Measurements from ENCODE around the gene PGA3.
"Not testable (repeated sequence)": the region's sequence is repeated elsewhere in the genome, so short reads cannot be mapped to it uniquely, and the experiment has no call there.

Gene PGA3

GRCh38 chr11:61211327-61211952 is 8.1 kb downstream of the PGA3 start:
- DNase-seq, result not testable (repeated sequence)

GRCh38 chr11:61212202-61212601 is 8.9 kb downstream of the PGA3 start:
- DNase-seq, result not testable (repeated sequence)

GRCh38 chr11:61213711-61214324 is 10.5 kb downstream of the PGA3 start:
- not testable (repeated sequence) for DNase-seq

GRCh38 chr11:61218306-61218705 is 15.0 kb downstream of the PGA3 start:
- DNase-seq, result not testable (repeated sequence)

- DNase-seq, result not testable (repeated sequence)
Measured at GRCh38 chr11:61219016-61219415, 15.7 kb downstream of the PGA3 start.

- DNase-seq, result not testable (repeated sequence)
Measured at GRCh38 chr11:61222047-61222446, 18.7 kb downstream of the PGA3 start, which contains the start of gene PGA4. PGA4 (plus strand) TSS chr11:61222347; CDS start chr11:61222401, 54 bp downstream.

GRCh38 chr11:61222692-61223091 is 19.4 kb downstream of the PGA3 start:
- DNase-seq, result not testable (repeated sequence)

- DNase-seq, result not testable (repeated sequence)
Measured at GRCh38 chr11:61226457-61227137, 23.3 kb downstream of the PGA3 start.

- not testable (repeated sequence) for DNase-seq
Measured at GRCh38 chr11:61229458-61229857, 26.1 kb downstream of the PGA3 start.

GRCh38 chr11:61231033-61231432 is 27.7 kb downstream of the PGA3 start:
- not testable (repeated sequence) for DNase-seq

- not testable (repeated sequence) for DNase-seq
Measured at GRCh38 chr11:61231585-61231984, 28.3 kb downstream of the PGA3 start.

GRCh38 chr11:61232548-61233145 is 29.3 kb downstream of the PGA3 start:
- DNase-seq, result not testable (repeated sequence)

GRCh38 chr11:61237130-61237529 is 33.8 kb downstream of the PGA3 start:
- not testable (repeated sequence) for DNase-seq

GRCh38 chr11:61240288-61240687 is 37.0 kb downstream of the PGA3 start:
- DNase-seq, result not testable (repeated sequence)

GRCh38 chr11:61240875-61241274 is 37.6 kb downstream of the PGA3 start, which contains the start of gene PGA5:
PGA5 (plus strand) TSS chr11:61241175; CDS start chr11:61241227, 52 bp downstream.
- DNase-seq, result not testable (repeated sequence)

- not testable (repeated sequence) for DNase-seq
Measured at GRCh38 chr11:61241526-61241925, 38.2 kb downstream of the PGA3 start.

GRCh38 chr11:61245284-61245964 is 42.1 kb downstream of the PGA3 start:
- DNase-seq, result not testable (repeated sequence)

GRCh38 chr11:61248071-61248470 is 44.8 kb downstream of the PGA3 start:
- DNase-seq, result not testable (repeated sequence)

- DNase-seq, result not testable (repeated sequence)
Measured at GRCh38 chr11:61249201-61249600, 45.9 kb downstream of the PGA3 start.

- DNase-seq, result not testable (repeated sequence)
Measured at GRCh38 chr11:61250796-61251765, 47.8 kb downstream of the PGA3 start.

- not testable (repeated sequence) for DNase-seq
Measured at GRCh38 chr11:61252332-61252731, 49.0 kb downstream of the PGA3 start.

Data from NCI-H526 treated with DMSO at 0.1 percent for 48 hours (cell line).